SK-N-MC (cell line): ENCODE measurements around the gene ARPC5L.

Source experiments
- EZH2 ChIP-seq: fragments of 200-600 bp; sonication (generic); IDR thresholded peaks from one replicate; pipeline ENCODE4 v1.6.1; 2017; ENCODE audit warnings: antibody characterized with exemption
- FOXP2 ChIP-seq: optimal IDR thresholded peaks from 2 replicates; pipeline ENCODE3; 2011; ENCODE audit warnings: mild to moderate bottlenecking, moderate library complexity; ENCODE audit not compliant: insufficient read depth; ENCODE audit errors: extremely low read length, control extremely low read depth
- POLR2AphosphoS5 ChIP-seq: IDR thresholded peaks from 2 replicates; pipeline ENCODE4 v1.6.1; 2012; ENCODE audit warnings: mild to moderate bottlenecking, low read depth, low read length, borderline replicate concordance

- TF ChIP-seq EZH2 (no peak), POLR2AphosphoS5 (no peak; the same call in 1 of the 2 replicates), FOXP2 (no peak)
These were observed 26.8 kb upstream of the ARPC5L start for GRCh38 chr9:124835026-124835557.
